Measurements from ENCODE around the gene VAV3. TPM values are rescaled to one million over a fixed set of nuclear protein-coding genes. Genes with fewer than 3 reads are reported as not detected.
A peak's percentile ranks its signal among the peaks of the same experiment; 100 is the strongest.

The VAV3 gene
- total and polyA plus RNA-seq, 2 donors from 2014 or later, result 61.6 to 87.5 TPM

DNA sequence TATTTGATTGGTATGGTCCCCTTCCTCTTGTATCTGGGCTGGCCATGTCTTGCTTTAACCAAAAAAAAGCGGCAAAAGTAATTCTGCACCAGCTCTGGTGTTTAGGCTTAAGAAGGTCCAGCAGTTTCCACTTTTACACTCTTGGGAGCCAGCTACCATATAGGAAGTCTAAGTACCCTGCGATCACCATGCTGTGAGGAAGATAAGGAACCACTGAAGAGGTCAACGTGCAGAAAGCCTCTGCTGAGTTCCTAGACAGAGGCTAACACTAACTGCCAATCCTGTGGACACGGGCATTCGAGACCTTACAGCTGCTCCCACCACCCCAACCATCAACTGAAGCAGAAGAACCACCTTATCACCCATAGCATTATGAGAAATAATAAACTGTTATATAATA is 331.4 kb downstream of the VAV3 start:
- intact Hi-C loops (cut with DNase I), result no loop called here

DNA sequence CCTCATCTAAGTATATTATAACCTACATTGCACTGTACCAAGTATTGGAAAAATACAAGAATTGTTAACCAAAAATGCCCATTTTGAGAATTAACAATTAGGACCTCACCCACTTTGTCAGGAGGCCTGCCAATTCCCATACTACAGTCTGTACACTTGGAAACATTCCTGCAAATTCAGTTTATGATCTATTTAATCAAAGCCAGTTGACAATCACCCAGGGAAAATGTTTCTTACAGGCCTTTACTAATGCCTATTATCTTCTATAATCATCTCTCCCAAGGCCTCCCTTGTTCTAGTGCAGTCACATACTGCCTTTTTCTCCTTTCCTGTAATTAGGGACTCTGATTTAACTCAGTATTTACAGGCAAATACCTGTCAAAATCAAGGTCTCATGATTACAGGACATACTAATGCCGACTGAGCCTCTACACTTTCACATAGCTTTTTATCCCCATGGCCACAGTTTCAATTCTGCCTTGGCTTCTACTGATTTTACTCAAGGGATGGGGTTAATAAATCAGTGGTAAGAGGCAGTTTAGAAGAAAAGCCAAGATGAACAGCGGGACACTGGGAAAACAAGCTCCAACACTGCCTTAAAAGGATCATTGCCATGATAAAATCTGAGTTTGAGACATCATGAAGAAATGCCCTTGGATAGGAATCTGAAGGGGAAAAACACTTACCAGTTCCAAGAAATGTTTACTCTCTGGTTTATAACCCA is 338.7 kb downstream of the VAV3 start:
- no peak for FAIRE-seq

More for the DNA sequence above, 331.4 kb downstream of the VAV3 start:
- Histone ChIP-seq H3K4me3 (ENCODE audit: low read length in 3 of 3) (no peak overlapping the region), H3K36me3 (ENCODE audit: control insufficient read depth in 2 of 3, insufficient read depth in 3 of 3, low read length in 3 of 3) (peaks cover 0 to 6% (median 0%) of the 10 kb centered on the region in 3 donors), H3K9ac (ENCODE audit: low read length in 3 of 3) (no peak overlapping the region), H3K27ac (ENCODE audit: low read depth in 2 of 2, low read length in 2 of 2) (no peak overlapping the region), H3K4me1 (ENCODE audit: control insufficient read depth in 2 of 3, insufficient read depth in 2 of 3, low read depth in 1 of 3, low read length in 3 of 3) (no peaks in the 10 kb centered on the region), H3K27me3 (ENCODE audit: control insufficient read depth, insufficient read depth, low read length) (no peaks in the 10 kb centered on the region), H3K9me3 (ENCODE audit: control insufficient read depth in 2 of 3, insufficient read depth in 1 of 3, low read length in 3 of 3) (no peaks in the 10 kb centered on the region)
- no peak for FAIRE-seq
- TF ChIP-seq, protein P1, sequence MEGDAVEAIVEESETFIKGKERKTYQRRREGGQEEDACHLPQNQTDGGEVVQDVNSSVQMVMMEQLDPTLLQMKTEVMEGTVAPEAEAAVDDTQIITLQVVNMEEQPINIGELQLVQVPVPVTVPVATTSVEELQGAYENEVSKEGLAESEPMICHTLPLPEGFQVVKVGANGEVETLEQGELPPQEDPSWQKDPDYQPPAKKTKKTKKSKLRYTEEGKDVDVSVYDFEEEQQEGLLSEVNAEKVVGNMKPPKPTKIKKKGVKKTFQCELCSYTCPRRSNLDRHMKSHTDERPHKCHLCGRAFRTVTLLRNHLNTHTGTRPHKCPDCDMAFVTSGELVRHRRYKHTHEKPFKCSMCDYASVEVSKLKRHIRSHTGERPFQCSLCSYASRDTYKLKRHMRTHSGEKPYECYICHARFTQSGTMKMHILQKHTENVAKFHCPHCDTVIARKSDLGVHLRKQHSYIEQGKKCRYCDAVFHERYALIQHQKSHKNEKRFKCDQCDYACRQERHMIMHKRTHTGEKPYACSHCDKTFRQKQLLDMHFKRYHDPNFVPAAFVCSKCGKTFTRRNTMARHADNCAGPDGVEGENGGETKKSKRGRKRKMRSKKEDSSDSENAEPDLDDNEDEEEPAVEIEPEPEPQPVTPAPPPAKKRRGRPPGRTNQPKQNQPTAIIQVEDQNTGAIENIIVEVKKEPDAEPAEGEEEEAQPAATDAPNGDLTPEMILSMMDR (IDR thresholded peaks at IDR 0.05; ENCODE audit: borderline replicate concordance, extremely low read depth, insufficient read depth), result no peak
- DNase-seq, result no peak

DNA sequence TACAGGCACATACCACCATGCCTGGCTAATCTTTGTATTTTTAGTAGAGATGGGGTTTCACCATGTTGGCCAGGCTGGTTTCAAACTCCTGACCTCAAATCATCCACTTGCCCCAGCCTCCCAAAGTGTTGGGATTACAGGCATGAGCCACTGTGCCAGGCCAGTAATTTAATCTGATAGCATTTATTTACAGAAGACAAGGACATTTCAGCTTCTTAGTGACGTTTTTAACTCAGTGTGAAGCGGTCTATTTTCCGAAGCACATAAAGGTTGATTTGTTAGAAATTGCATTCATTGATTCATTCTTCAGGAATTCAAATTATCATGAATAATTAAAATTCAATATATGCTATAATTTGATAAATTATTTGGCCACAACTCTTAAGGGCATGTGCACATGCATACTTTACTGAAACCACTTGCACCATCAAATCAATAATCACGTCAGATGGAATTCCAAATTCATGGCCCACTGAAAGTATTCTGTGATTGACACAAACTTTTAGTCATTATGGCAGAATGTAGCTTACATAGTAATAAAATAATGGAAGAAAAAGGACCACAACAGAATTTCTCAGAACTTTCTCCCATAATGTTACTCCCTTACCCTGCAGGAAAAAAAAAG is 339.5 kb downstream of the VAV3 start:
- no peaks in the 10 kb centered on the region for H3K36me3 ChIP-seq (ENCODE audit: control insufficient read depth in 2 of 3, insufficient read depth in 3 of 3, low read length in 3 of 3)
- TF ChIP-seq, protein P1 (IDR thresholded peaks at IDR 0.05; ENCODE audit: borderline replicate concordance, extremely low read depth, insufficient read depth), result no peak
- H3K9ac ChIP-seq (ENCODE audit: low read length in 3 of 3), result no peak overlapping the region
- FAIRE-seq, result no peak
- peak overlapping the region in 1 of 2 donors; percentile 61 for H3K27ac ChIP-seq (ENCODE audit: low read depth in 2 of 2, low read length in 2 of 2)
- H3K9me3 ChIP-seq (ENCODE audit: control insufficient read depth in 2 of 3, insufficient read depth in 1 of 3, low read length in 3 of 3), result no peaks in the 10 kb centered on the region
- no peaks in the 10 kb centered on the region for H3K27me3 ChIP-seq (ENCODE audit: control insufficient read depth, insufficient read depth, low read length)
- no peaks in the 10 kb centered on the region for H3K4me1 ChIP-seq (ENCODE audit: control insufficient read depth in 2 of 3, insufficient read depth in 2 of 3, low read depth in 1 of 3, low read length in 3 of 3)
- DNase-seq, result no peak
- no peak overlapping the region for H3K4me3 ChIP-seq (ENCODE audit: low read length in 3 of 3)
- intact Hi-C loops (cut with DNase I), result no loop called here

More for the DNA sequence above, 338.7 kb downstream of the VAV3 start:
- Histone ChIP-seq H3K9me3 (ENCODE audit: control insufficient read depth in 2 of 3, insufficient read depth in 1 of 3, low read length in 3 of 3) (no peaks in the 10 kb centered on the region), H3K4me3 (ENCODE audit: low read length in 3 of 3) (no peak overlapping the region), H3K27ac (ENCODE audit: low read depth in 2 of 2, low read length in 2 of 2) (peak overlapping the region; percentile 10 to 61), H3K27me3 (ENCODE audit: control insufficient read depth, insufficient read depth, low read length) (no peaks in the 10 kb centered on the region), H3K9ac (ENCODE audit: low read length in 3 of 3) (no peak overlapping the region), H3K4me1 (ENCODE audit: control insufficient read depth in 2 of 3, insufficient read depth in 2 of 3, low read depth in 1 of 3, low read length in 3 of 3) (no peaks in the 10 kb centered on the region), H3K36me3 (ENCODE audit: control insufficient read depth in 2 of 3, insufficient read depth in 3 of 3, low read length in 3 of 3) (no peaks in the 10 kb centered on the region)
- TF ChIP-seq, protein P1 (IDR thresholded peaks at IDR 0.05; ENCODE audit: borderline replicate concordance, extremely low read depth, insufficient read depth), result no peak
- DNase-seq, result no peak
- intact Hi-C loops (cut with DNase I), result no loop called here
